Vagina (tissue), 2 donors: ENCODE measurements around the gene RALGAPA2. TPM values are rescaled to one million over a fixed set of nuclear protein-coding genes. Genes with fewer than 3 reads are reported as not detected.

Experiments used
- DNase-seq, 2 donors: peaks; one replicate each; pipeline ENCODE4 v3.0.0-alpha.2; 2017; ENCODE audit errors: extremely low spot score in 2 of 2
- H3K27ac ChIP-seq: fragments of 200-600 bp; sonication (generic); one replicate; pipeline ENCODE4 v1.5.1; 2019
- H3K27me3 ChIP-seq: fragments of 200-600 bp; sonication (generic); one replicate; pipeline ENCODE4 v1.5.1; 2019
- H3K36me3 ChIP-seq, 2 donors: fragments of 200-600 bp; sonication (generic); one replicate each; pipeline ENCODE4 v1.5.1; 2017 to 2019
- H3K4me1 ChIP-seq: fragments of 200-600 bp; sonication (generic); one replicate; pipeline ENCODE4 v1.5.1; 2019
- H3K4me3 ChIP-seq, 2 donors: fragments of 200-600 bp; sonication (generic); 1 replicate in 1 of 2; 2 replicates in 1 of 2; pipeline ENCODE4 v1.5.1; 2016 to 2019
- H3K9me3 ChIP-seq: fragments of 200-600 bp; sonication (generic); one replicate; pipeline ENCODE4 v1.5.1; 2019
- POLR2A ChIP-seq, 2 donors: fragments of 450-650 bp; IDR thresholded peaks; one replicate each; pipeline ENCODE4 v1.6.1; 2017; ENCODE audit warnings: antibody characterized with exemption in 2 of 2, mild to moderate bottlenecking in 2 of 2, moderate library complexity in 2 of 2
- POLR2AphosphoS5 ChIP-seq, 2 donors: sonication (generic); formaldehyde crosslinking; IDR thresholded peaks; one replicate each; pipeline ENCODE4 v1.9.0; 2017; ENCODE audit warnings: antibody characterized with exemption in 2 of 2, mild to moderate bottlenecking in 2 of 2, low read depth in 1 of 2; ENCODE audit not compliant: insufficient read depth in 1 of 2
- intact Hi-C: fragments of 100-400 bp; cut with DNase I; formaldehyde crosslinking; loops from one replicate; pipeline ENCODE4 v1.15.1; 2023
- total RNA-seq: library from RNA; depleted of rRNA; stranded (reverse); fragments of >200 nt; gene quantifications from one replicate; pipeline ENCODE4 v1.2.3, GENCODE V29; 2016
- TF ChIP-seq, protein P1 (sequence below), 3 experiments: fragments of 450-650 bp in 2 of 3; fragments of 200-600 bp in 1 of 3; sonication (generic) in 1 of 3; IDR thresholded peaks; one replicate each; pipeline ENCODE4 v1.5.1; 2017 to 2019; ENCODE audit warnings: antibody characterized with exemption in 3 of 3, mild to moderate bottlenecking in 2 of 3, moderate library complexity in 2 of 3

RALGAPA2 gene
- total RNA-seq, 1 donor from 2014 or later, result 31.9 TPM

DNA sequence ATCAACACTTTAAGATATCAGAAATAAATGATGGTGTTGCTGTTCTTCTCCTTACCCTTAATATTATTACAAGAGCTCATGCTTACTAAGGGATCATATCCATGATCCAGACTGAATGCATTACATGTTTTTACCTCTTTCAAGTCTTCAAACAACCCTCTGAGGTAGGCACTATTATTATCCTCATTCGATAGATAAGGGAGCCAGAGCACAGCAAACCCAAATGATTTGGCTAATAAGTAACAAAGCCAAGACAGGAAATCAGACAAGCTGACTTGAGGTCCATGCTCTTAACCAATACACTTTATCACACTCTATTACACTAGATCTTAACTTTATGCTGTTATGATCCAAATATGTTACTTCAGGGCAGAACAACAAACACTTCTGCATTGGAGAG is 145.9 kb downstream of the RALGAPA2 start:
- H3K36me3 ChIP-seq, result peaks cover 0 to 7% of the 10 kb centered on the region in 2 donors
- TF ChIP-seq, protein P1, sequence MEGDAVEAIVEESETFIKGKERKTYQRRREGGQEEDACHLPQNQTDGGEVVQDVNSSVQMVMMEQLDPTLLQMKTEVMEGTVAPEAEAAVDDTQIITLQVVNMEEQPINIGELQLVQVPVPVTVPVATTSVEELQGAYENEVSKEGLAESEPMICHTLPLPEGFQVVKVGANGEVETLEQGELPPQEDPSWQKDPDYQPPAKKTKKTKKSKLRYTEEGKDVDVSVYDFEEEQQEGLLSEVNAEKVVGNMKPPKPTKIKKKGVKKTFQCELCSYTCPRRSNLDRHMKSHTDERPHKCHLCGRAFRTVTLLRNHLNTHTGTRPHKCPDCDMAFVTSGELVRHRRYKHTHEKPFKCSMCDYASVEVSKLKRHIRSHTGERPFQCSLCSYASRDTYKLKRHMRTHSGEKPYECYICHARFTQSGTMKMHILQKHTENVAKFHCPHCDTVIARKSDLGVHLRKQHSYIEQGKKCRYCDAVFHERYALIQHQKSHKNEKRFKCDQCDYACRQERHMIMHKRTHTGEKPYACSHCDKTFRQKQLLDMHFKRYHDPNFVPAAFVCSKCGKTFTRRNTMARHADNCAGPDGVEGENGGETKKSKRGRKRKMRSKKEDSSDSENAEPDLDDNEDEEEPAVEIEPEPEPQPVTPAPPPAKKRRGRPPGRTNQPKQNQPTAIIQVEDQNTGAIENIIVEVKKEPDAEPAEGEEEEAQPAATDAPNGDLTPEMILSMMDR (IDR thresholded peaks at IDR 0.05), result no peak
- TF ChIP-seq POLR2A (IDR thresholded peaks at IDR 0.05) (no peak), POLR2AphosphoS5 (IDR thresholded peaks at IDR 0.05; ENCODE audit: insufficient read depth in 1 of 2, low read depth in 1 of 2) (no peak)
- intact Hi-C loops, result no loop called here

GRCh38 chr20:20564279-20564678 is 148.2 kb downstream of the RALGAPA2 start:
- TF ChIP-seq, protein P1 (IDR thresholded peaks at IDR 0.05), result no peak
- TF ChIP-seq POLR2AphosphoS5 (IDR thresholded peaks at IDR 0.05; ENCODE audit: insufficient read depth in 1 of 2, low read depth in 1 of 2) (no peak), POLR2A (IDR thresholded peaks at IDR 0.05) (no peak)
- H3K4me1 ChIP-seq, result no peaks in the 10 kb centered on the region
- H3K27ac ChIP-seq, result no peak overlapping the region
- H3K9me3 ChIP-seq, result no peaks in the 10 kb centered on the region
- DNase-seq, result no peak
- no peak overlapping the region for H3K4me3 ChIP-seq
- intact Hi-C loops, result no loop called here
- peaks cover 0 to 4% of the 10 kb centered on the region in 2 donors for H3K36me3 ChIP-seq
- H3K27me3 ChIP-seq, result no peaks in the 10 kb centered on the region

More for the DNA sequence above, 145.9 kb downstream of the RALGAPA2 start:
- Histone ChIP-seq H3K9me3 (no peaks in the 10 kb centered on the region), H3K4me3 (no peak overlapping the region), H3K27ac (no peak overlapping the region), H3K27me3 (no peaks in the 10 kb centered on the region), H3K4me1 (no peaks in the 10 kb centered on the region)
- DNase-seq, result no peak

- Histone ChIP-seq H3K9me3 (no peaks in the 10 kb centered on the region), H3K4me3 (no peak overlapping the region), H3K4me1 (no peaks in the 10 kb centered on the region), H3K27me3 (no peaks in the 10 kb centered on the region), H3K27ac (no peak overlapping the region), H3K36me3 (peaks cover 0 to 4% of the 10 kb centered on the region in 2 donors)
- no peak for TF ChIP-seq POLR2AphosphoS5 (IDR thresholded peaks at IDR 0.05; ENCODE audit: insufficient read depth in 1 of 2, low read depth in 1 of 2)
- TF ChIP-seq POLR2A (IDR thresholded peaks at IDR 0.05), result no peak
- TF ChIP-seq, protein P1 (IDR thresholded peaks at IDR 0.05), result no peak
- intact Hi-C loops, result no loop called here
- no peak for DNase-seq
Observed at GRCh38 chr20:20562507-20562906, 149.9 kb downstream of the RALGAPA2 start.

DNA sequence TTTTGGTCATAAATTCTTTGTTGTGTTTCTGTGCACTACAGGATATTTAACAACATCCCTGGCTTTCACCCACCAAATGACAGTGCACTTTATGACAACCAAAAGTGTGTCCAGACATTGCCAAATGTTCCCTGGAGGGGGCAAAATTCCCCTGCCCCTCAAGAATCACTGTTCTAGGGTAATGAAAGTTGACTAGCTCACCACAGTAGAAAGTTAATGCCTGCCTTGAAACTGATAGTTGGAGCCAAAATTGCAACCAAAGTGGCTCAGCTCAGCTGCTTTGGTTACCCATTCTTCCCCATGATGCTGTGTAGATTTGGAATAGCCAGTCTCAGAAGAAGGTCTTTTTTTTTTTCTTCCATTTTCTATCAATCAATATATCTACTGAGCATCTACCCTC is 150.6 kb downstream of the RALGAPA2 start:
- TF ChIP-seq POLR2AphosphoS5 (IDR thresholded peaks at IDR 0.05; ENCODE audit: insufficient read depth in 1 of 2, low read depth in 1 of 2) (no peak), POLR2A (IDR thresholded peaks at IDR 0.05) (no peak)
- TF ChIP-seq, protein P1 (IDR thresholded peaks at IDR 0.05), result no peak

DNA sequence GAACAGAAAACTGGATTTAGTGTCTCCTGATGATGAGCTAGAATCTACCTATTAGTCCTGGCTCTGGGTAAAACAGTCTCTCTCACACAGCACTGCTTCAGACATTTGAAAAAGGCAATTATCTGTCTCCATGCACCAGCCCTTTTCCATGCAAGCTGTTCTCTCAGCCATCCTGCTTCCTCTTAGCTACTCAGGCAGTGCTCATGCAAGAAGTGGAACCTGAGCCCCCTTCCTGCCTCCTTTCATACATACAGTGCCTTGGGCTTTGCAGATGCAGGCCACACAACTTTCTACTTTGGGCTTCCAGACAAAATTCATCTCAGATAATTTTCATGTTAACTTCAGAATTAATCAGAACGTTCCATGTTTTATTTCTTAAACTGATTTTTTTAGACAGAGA is 151.3 kb downstream of the RALGAPA2 start:
- H3K4me1 ChIP-seq, result no peaks in the 10 kb centered on the region
- intact Hi-C loops, result no loop called here
- TF ChIP-seq POLR2A (IDR thresholded peaks at IDR 0.05), result no peak
- TF ChIP-seq, protein P1 (IDR thresholded peaks at IDR 0.05), result no peak
- TF ChIP-seq POLR2AphosphoS5 (IDR thresholded peaks at IDR 0.05; ENCODE audit: insufficient read depth in 1 of 2, low read depth in 1 of 2), result no peak
- no peak overlapping the region for H3K27ac ChIP-seq
- no peak overlapping the region for H3K4me3 ChIP-seq
- H3K36me3 ChIP-seq, result peaks cover 0 to 4% of the 10 kb centered on the region in 2 donors
- H3K9me3 ChIP-seq, result no peaks in the 10 kb centered on the region
- no peak for DNase-seq
- no peaks in the 10 kb centered on the region for H3K27me3 ChIP-seq

More for the DNA sequence above, 150.6 kb downstream of the RALGAPA2 start:
- peaks cover 0 to 4% of the 10 kb centered on the region in 2 donors for H3K36me3 ChIP-seq
- H3K27ac ChIP-seq, result no peak overlapping the region
- no peaks in the 10 kb centered on the region for H3K4me1 ChIP-seq
- no peaks in the 10 kb centered on the region for H3K9me3 ChIP-seq
- no peaks in the 10 kb centered on the region for H3K27me3 ChIP-seq
- H3K4me3 ChIP-seq, result no peak overlapping the region
- intact Hi-C loops, result no loop called here
- DNase-seq, result no peak
